ENCODE data around the gene GPR141. TPM values are rescaled to one million over a fixed set of nuclear protein-coding genes. Genes with fewer than 3 reads are reported as not detected.
A peak's percentile ranks its signal among the peaks of the same experiment; 100 is the strongest.

The GPR141 gene
- total RNA-seq, 2 experiments from 2014 or later = not detected

DNA sequence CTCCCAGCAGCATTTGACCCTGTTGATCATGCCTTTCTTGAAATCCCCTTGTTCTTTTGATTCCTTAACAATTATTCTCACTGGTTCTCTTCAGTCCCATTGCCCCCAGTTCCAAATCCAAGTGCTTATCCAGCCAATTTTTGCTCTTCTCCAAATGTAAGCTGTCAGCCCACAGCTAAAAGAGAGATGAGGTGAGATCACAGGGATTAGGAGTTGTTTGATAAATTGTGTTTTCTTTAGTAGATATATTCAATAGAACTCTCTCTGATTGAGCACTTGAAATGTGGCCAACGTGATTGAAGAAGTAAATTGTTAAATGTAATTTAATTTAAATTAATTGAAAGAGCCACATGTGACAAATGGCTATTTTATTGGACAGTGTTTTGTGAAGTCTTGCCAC, 88.2 kb downstream of the GPR141 start:
- DNase-seq (no peak), ATAC-seq (no peak)
- Mint-ChIP-seq H3K27ac (no peak overlapping the region), H3K36me3 (ENCODE audit: low read depth) (peaks cover 2% of the 10 kb centered on the region), H3K4me3 (no peak overlapping the region), H3K4me1 (ENCODE audit: low read depth) (peaks cover 4% of the 10 kb centered on the region), H3K27me3 (ENCODE audit: low read depth) (peaks cover 8% of the 10 kb centered on the region), H3K9me3 (ENCODE audit: insufficient read depth) (no peaks in the 10 kb centered on the region)
- POLR2A ChIA-PET = no interaction called here
- CTCF ChIA-PET = no interaction called here

DNA sequence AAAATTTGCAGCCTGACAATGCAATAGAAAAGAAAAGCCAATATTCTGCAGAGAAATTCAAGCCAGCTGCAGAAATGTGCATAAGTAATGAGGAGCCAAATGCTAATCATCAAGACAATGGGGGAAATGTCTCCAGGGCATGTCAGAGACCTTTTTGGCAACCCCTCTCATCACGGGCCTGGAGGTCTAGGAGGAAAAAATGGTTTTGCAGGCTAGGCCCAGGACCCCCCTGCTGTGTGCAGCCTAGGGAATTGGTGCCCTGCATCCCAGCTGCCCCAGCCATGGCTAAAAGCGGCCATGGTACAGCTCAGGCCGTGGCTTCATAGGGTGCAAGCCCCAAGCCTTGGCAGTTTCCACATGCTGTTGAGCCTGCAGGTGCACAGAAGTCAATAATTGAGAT, 92.4 kb downstream of the GPR141 start:
- peaks cover 2% of the 10 kb centered on the region for H3K36me3 Mint-ChIP-seq (ENCODE audit: low read depth)
- DNase-seq (no peak), ATAC-seq (no peak)
- H3K4me1 Mint-ChIP-seq (ENCODE audit: low read depth) = peaks cover 4% of the 10 kb centered on the region
- ChIA-PET POLR2A (no interaction called here), CTCF (no interaction called here)
- H3K27me3 Mint-ChIP-seq (ENCODE audit: low read depth) = peaks cover 9% of the 10 kb centered on the region
- peaks cover 4% of the 10 kb centered on the region for H3K9me3 Mint-ChIP-seq (ENCODE audit: insufficient read depth)
- no peak overlapping the region for H3K4me3 Mint-ChIP-seq
- no peak overlapping the region for H3K27ac Mint-ChIP-seq

DNA sequence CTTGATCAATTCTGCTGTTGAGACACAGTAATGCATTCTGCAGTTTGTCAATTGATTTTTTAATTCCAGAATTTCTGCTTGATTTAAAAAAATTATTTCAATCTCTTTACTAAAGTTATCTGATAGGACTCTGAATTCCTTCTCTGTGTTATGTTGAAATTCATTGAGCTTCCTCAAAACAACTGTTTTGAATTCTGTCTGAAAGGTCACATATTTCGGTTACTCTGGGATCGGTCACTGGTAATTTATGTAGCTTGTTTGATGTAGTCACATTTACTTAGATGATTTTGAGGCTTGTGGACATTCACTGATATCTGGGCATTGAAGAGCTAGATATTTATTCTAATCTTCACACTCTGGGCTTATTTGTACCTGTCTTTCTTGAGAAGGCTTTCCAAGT, 97.6 kb downstream of the GPR141 start:
- H3K9me3 Mint-ChIP-seq (ENCODE audit: insufficient read depth) = peaks cover 4% of the 10 kb centered on the region
- peaks cover 2% of the 10 kb centered on the region for H3K36me3 Mint-ChIP-seq (ENCODE audit: low read depth)
- ChIA-PET POLR2A (no interaction called here), CTCF (no interaction called here)
- DNase-seq = no peak
- no peaks in the 10 kb centered on the region for H3K4me1 Mint-ChIP-seq (ENCODE audit: low read depth)
- no peak for ATAC-seq
- no peak overlapping the region for H3K4me3 Mint-ChIP-seq
- H3K27me3 Mint-ChIP-seq (ENCODE audit: low read depth) = peaks cover 12% of the 10 kb centered on the region
- no peak overlapping the region for H3K27ac Mint-ChIP-seq

DNA sequence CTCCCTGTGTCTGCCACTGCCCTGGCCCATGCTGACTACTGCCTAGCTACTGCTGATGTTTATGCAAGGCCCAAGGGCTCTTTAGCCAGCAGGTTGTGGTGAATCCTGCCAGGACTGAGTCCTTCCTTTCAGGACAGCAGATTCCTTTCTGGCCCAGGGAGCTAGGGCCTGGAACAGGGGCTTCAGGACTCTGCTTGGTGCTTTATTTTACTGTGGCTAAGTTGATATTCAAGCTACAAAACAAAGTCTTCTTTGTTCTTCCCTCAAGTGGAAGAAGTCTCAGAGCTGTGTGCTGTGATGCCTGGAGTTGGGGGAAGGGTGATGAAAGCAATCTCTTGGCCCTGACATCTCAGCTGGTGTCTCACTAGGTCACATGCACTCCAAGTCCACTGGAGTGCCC, 98.6 kb downstream of the GPR141 start:
- POLR2A ChIA-PET = no interaction called here
- DNase-seq (no peak), ATAC-seq (no peak)
- no peak overlapping the region for H3K4me3 Mint-ChIP-seq
- H3K4me1 Mint-ChIP-seq (ENCODE audit: low read depth) = peaks cover under 1% of the 10 kb centered on the region
- peaks cover 4% of the 10 kb centered on the region for H3K9me3 Mint-ChIP-seq (ENCODE audit: insufficient read depth)
- no peak overlapping the region for H3K27ac Mint-ChIP-seq
- no peaks in the 10 kb centered on the region for H3K36me3 Mint-ChIP-seq (ENCODE audit: low read depth)
- peaks cover 9% of the 10 kb centered on the region for H3K27me3 Mint-ChIP-seq (ENCODE audit: low read depth)
- CTCF ChIA-PET = no interaction called here

DNA sequence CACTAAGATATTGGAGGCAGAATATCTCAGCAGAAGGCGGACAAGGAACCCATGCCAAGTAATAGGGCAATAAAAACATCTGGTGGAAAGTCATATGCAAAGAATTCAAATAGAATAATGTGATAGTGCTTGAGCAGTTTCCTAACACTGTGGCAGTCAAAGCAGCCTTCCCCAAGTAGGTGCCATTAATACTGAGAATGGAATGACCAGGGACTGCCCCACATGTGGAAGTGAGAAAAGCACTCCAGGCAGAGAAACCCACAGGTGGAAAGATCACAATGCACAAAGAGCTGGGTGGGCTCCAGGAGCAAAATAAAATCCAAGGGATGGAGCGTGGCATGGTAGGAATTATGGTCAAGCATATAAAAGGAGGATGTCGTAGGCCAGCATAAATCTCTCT, 100.4 kb downstream of the GPR141 start:
- ChIA-PET POLR2A (no interaction called here), CTCF (no interaction called here)
- Mint-ChIP-seq H3K4me1 (ENCODE audit: low read depth) (peaks cover 2% of the 10 kb centered on the region), H3K27me3 (ENCODE audit: low read depth) (peaks cover 9% of the 10 kb centered on the region), H3K27ac (no peak overlapping the region), H3K9me3 (ENCODE audit: insufficient read depth) (no peaks in the 10 kb centered on the region), H3K36me3 (ENCODE audit: low read depth) (no peaks in the 10 kb centered on the region), H3K4me3 (no peak overlapping the region)
- ATAC-seq (no peak), DNase-seq (no peak)

DNA sequence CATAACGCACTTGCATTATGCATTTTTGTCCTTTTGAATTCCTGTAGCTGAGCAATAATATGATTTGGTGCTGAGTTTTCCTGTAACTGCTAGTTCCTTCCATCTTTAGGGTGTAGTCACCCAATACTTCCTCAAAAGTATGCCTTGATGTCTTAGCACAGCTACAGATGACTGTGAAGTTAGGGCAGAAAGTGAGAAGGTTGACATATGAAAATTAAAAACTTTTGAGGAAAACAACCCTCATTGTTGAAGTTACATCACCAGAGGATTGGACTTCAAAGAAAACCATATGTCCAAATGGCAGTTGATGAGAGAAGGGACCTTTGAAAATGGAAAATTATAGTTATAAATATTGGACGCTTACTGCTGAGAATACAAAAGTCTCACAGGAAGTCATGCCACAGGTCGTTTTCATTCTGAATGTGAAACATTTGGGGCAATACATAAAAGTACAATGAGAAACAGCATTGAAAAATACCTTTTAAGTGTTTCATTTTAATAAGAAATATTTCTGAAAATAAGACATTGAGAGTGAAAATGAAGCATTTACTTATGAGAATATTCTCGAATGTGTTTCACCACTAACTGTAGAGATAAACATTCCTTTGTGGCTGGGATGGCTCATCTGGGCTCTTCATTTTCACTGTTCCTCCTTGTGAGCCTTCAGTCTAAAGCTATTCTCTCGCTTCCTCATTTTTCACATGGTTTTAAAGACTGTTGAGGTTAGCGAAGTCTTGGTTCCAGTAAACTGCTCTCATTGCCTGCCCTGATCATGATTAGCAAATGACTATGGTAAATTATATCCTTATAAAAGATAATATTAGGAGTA, 103.4 kb downstream of the GPR141 start:
- POLR2A ChIA-PET = no interaction called here
- Mint-ChIP-seq H3K27me3 (ENCODE audit: low read depth) (peaks cover 7% of the 10 kb centered on the region), H3K4me3 (no peak overlapping the region), H3K9me3 (ENCODE audit: insufficient read depth) (no peaks in the 10 kb centered on the region), H3K4me1 (ENCODE audit: low read depth) (peaks cover 2% of the 10 kb centered on the region), H3K36me3 (ENCODE audit: low read depth) (no peaks in the 10 kb centered on the region), H3K27ac (no peak overlapping the region)
- peak; percentile 51 for ATAC-seq
- CTCF ChIA-PET = no interaction called here
- no peak for DNase-seq

Other genes with a start within 250 kb of the GPR141 start
- 10 to 100 TPM; 64.0 to 68.5 TPM for gene ELMO1, start 234.9 kb upstream of the GPR141 start, total RNA-seq
- gene NME8, start 164.8 kb downstream of the GPR141 start, total RNA-seq = not detected
- gene SFRP4, start 233.1 kb downstream of the GPR141 start, total RNA-seq = not detected
- gene EPDR1, start 236.9 kb downstream of the GPR141 start, total RNA-seq = 1 to 10 TPM in 1 of 2 experiments, under 1 TPM in 1; 0.52 to 1.0 TPM

All from activated CD8-positive, alpha-beta T cell treated with anti-CD3 and anti-CD28 coated beads, Interleukin-2, amount 10 ng/mL, durations not matched to agents 7 days and 5 days (primary cell).